SK-N-SH treated with all-trans-retinoic acid at 6 μM for 48 hours (cell line): ENCODE results near the gene APOH.

Experiments used
- ATAC-seq: fragments of 200-7000 bp; cut with Tn5 transposase; 3 replicates; pipeline ENCODE4 v1.9.1; 2020; ENCODE audit warnings: mild to moderate bottlenecking, moderate library complexity
- BACH2 ChIP-seq: fragments of 250-450 bp; sonication (Bioruptor Pico); IDR thresholded peaks from 2 replicates; pipeline ENCODE4 v1.9.0; 2021; ENCODE audit warnings: mild to moderate bottlenecking, borderline replicate concordance
- CSDC2 ChIP-seq: fragments of 250-450 bp; sonication (Bioruptor Pico); IDR thresholded peaks from 2 replicates; pipeline ENCODE4 v1.5.0; 2020; ENCODE audit warnings: mild to moderate bottlenecking, moderate library complexity
- ESRRG ChIP-seq: fragments of 250-450 bp; sonication (Bioruptor Pico); IDR thresholded peaks from 2 replicates; pipeline ENCODE4 v1.6.1; 2021; ENCODE audit warnings: mild to moderate bottlenecking
- GLIS3 ChIP-seq: fragments of 250-450 bp; sonication (Bioruptor Pico); IDR thresholded peaks from 2 replicates; pipeline ENCODE4 v1.5.0; 2020; ENCODE audit warnings: mild to moderate bottlenecking, moderate library complexity
- ISL1 ChIP-seq: fragments of 250-450 bp; sonication (Bioruptor Pico); IDR thresholded peaks from 2 replicates; pipeline ENCODE4 v2.1.2; 2022; ENCODE audit warnings: mild to moderate bottlenecking, moderate library complexity
- PPARA ChIP-seq: fragments of 250-450 bp; sonication (Bioruptor Pico); IDR thresholded peaks from 2 replicates; pipeline ENCODE4 v1.5.0; 2020; ENCODE audit warnings: mild to moderate bottlenecking, borderline replicate concordance
- RARB ChIP-seq: fragments of 250-450 bp; sonication (Bioruptor Pico); IDR thresholded peaks from 2 replicates; pipeline ENCODE4 v1.8.0; 2021; ENCODE audit warnings: mild to moderate bottlenecking, moderate library complexity
- SNAI2 ChIP-seq: fragments of 250-450 bp; sonication (Bioruptor Pico); IDR thresholded peaks from 2 replicates; pipeline ENCODE4 v1.5.0; 2020; ENCODE audit warnings: mild to moderate bottlenecking, moderate library complexity
- TCF4 ChIP-seq: fragments of 250-450 bp; sonication (Bioruptor Pico); IDR thresholded peaks from 2 replicates; pipeline ENCODE4 v1.8.0; 2021; ENCODE audit warnings: mild to moderate bottlenecking, moderate library complexity, borderline replicate concordance
- TOX ChIP-seq: fragments of 250-450 bp; sonication (Bioruptor Pico); IDR thresholded peaks from 2 replicates; pipeline ENCODE4 v1.8.0; 2021; ENCODE audit warnings: mild to moderate bottlenecking, moderate library complexity, borderline replicate concordance
- TSHZ2 ChIP-seq: fragments of 250-450 bp; sonication (Bioruptor Pico); IDR thresholded peaks from 2 replicates; pipeline ENCODE4 v1.5.0; 2020; ENCODE audit warnings: mild to moderate bottlenecking, moderate library complexity
- ZC3H10 ChIP-seq: fragments of 250-450 bp; sonication (Bioruptor Pico); IDR thresholded peaks from 2 replicates; pipeline ENCODE4 v1.5.1; 2021; ENCODE audit warnings: mild to moderate bottlenecking, moderate library complexity
- ZFP3 ChIP-seq: fragments of 250-450 bp; sonication (Bioruptor Pico); IDR thresholded peaks from 2 replicates; pipeline ENCODE4 v1.5.0; 2020; ENCODE audit warnings: mild to moderate bottlenecking, moderate library complexity
- ZFP30 ChIP-seq: fragments of 450-650 bp; formaldehyde crosslinking; IDR thresholded peaks from 2 replicates; pipeline ENCODE4 v1.5.0; 2022; ENCODE audit warnings: mild to moderate bottlenecking, moderate library complexity
- ZNF565 ChIP-seq: fragments of 450-650 bp; formaldehyde crosslinking; conservative IDR thresholded peaks from 2 replicates; pipeline ENCODE4 v1.5.0; 2020; ENCODE audit warnings: low read depth, mild to moderate bottlenecking, moderate library complexity
- ZNF70 ChIP-seq: fragments of 450-650 bp; formaldehyde crosslinking; IDR thresholded peaks from 2 replicates; pipeline ENCODE4 v1.5.0; 2020; ENCODE audit warnings: mild to moderate bottlenecking, moderate library complexity
- ZNF8 ChIP-seq: fragments of 450-650 bp; formaldehyde crosslinking; IDR thresholded peaks from 2 replicates; pipeline ENCODE4 v1.5.0; 2020; ENCODE audit warnings: mild to moderate bottlenecking, moderate library complexity
- TF ChIP-seq, protein P1 (sequence below): fragments of 250-450 bp; sonication (Bioruptor Pico); IDR thresholded peaks from 2 replicates; pipeline ENCODE4 v1.8.0; 2021; ENCODE audit warnings: low read depth, mild to moderate bottlenecking, moderate library complexity, borderline replicate concordance
- TF ChIP-seq, protein P2 (sequence below): fragments of 250-450 bp; sonication (Bioruptor Pico); IDR thresholded peaks from 2 replicates; pipeline ENCODE4 v1.5.1; 2020; ENCODE audit warnings: low read depth, mild to moderate bottlenecking, moderate library complexity
- TF ChIP-seq, protein P3 (sequence below): fragments of 250-450 bp; sonication (Bioruptor Pico); IDR thresholded peaks from 2 replicates; pipeline ENCODE4 v1.5.1; 2021; ENCODE audit warnings: mild to moderate bottlenecking, moderate library complexity
- TF ChIP-seq, protein P4 (sequence below): fragments of 250-450 bp; sonication (Bioruptor Pico); IDR thresholded peaks from 2 replicates; pipeline ENCODE4 v1.8.0; 2020; ENCODE audit warnings: mild to moderate bottlenecking, moderate library complexity, borderline replicate concordance

APOH gene

GRCh38 chr17:66171692-66172091, 57.5 kb downstream of the APOH start:
- ATAC-seq: no peak
- TF ChIP-seq TOX: no peak
- TF ChIP-seq ESRRG (CRISPR knock-in tag): no peak
- TF ChIP-seq CSDC2: no peak
- TF ChIP-seq, protein P1, sequence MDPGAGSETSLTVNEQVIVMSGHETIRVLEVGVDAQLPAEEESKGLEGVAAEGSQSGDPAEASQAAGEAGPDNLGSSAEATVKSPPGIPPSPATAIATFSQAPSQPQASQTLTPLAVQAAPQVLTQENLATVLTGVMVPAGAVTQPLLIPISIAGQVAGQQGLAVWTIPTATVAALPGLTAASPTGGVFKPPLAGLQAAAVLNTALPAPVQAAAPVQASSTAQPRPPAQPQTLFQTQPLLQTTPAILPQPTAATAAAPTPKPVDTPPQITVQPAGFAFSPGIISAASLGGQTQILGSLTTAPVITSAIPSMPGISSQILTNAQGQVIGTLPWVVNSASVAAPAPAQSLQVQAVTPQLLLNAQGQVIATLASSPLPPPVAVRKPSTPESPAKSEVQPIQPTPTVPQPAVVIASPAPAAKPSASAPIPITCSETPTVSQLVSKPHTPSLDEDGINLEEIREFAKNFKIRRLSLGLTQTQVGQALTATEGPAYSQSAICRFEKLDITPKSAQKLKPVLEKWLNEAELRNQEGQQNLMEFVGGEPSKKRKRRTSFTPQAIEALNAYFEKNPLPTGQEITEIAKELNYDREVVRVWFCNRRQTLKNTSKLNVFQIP (CRISPR knock-in tag): no peak
- TF ChIP-seq ZFP30 (CRISPR knock-in tag): no peak
- no peak for TF ChIP-seq ZNF70
- TF ChIP-seq, protein P2, sequence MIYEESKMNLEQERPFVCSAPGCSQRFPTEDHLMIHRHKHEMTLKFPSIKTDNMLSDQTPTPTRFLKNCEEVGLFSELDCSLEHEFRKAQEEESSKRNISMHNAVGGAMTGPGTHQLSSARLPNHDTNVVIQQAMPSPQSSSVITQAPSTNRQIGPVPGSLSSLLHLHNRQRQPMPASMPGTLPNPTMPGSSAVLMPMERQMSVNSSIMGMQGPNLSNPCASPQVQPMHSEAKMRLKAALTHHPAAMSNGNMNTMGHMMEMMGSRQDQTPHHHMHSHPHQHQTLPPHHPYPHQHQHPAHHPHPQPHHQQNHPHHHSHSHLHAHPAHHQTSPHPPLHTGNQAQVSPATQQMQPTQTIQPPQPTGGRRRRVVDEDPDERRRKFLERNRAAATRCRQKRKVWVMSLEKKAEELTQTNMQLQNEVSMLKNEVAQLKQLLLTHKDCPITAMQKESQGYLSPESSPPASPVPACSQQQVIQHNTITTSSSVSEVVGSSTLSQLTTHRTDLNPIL (CRISPR knock-in tag): no peak
- no peak for TF ChIP-seq ZC3H10 (CRISPR knock-in tag)
- TF ChIP-seq, protein P3, sequence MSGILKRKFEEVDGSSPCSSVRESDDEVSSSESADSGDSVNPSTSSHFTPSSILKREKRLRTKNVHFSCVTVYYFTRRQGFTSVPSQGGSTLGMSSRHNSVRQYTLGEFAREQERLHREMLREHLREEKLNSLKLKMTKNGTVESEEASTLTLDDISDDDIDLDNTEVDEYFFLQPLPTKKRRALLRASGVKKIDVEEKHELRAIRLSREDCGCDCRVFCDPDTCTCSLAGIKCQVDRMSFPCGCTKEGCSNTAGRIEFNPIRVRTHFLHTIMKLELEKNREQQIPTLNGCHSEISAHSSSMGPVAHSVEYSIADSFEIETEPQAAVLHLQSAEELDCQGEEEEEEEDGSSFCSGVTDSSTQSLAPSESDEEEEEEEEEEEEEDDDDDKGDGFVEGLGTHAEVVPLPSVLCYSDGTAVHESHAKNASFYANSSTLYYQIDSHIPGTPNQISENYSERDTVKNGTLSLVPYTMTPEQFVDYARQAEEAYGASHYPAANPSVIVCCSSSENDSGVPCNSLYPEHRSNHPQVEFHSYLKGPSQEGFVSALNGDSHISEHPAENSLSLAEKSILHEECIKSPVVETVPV (CRISPR knock-in tag): no peak
- TF ChIP-seq ZNF8 (CRISPR knock-in tag): no peak
- no peak for TF ChIP-seq TCF4 (CRISPR knock-in tag)
- no peak for TF ChIP-seq ZFP3
- no peak for TF ChIP-seq TSHZ2 (CRISPR knock-in tag)
- no peak for TF ChIP-seq ISL1 (CRISPR knock-in tag)
- TF ChIP-seq PPARA: no peak
- no peak for TF ChIP-seq ZNF565 (CRISPR knock-in tag)
- no peak for TF ChIP-seq RARB (CRISPR knock-in tag)
- no peak for TF ChIP-seq GLIS3 (CRISPR knock-in tag)
- no peak for TF ChIP-seq BACH2 (CRISPR knock-in tag)
- no peak for TF ChIP-seq SNAI2 (CRISPR knock-in tag)

- ATAC-seq: no peak
- TF ChIP-seq PPARA: no peak
- TF ChIP-seq TSHZ2 (CRISPR knock-in tag): no peak
- TF ChIP-seq ZNF70: no peak
- TF ChIP-seq ZC3H10 (CRISPR knock-in tag): no peak
- TF ChIP-seq ZFP3: no peak
- TF ChIP-seq ZNF565 (CRISPR knock-in tag): no peak
- no peak for TF ChIP-seq ZFP30 (CRISPR knock-in tag)
- TF ChIP-seq TOX: no peak
- TF ChIP-seq, protein P4, sequence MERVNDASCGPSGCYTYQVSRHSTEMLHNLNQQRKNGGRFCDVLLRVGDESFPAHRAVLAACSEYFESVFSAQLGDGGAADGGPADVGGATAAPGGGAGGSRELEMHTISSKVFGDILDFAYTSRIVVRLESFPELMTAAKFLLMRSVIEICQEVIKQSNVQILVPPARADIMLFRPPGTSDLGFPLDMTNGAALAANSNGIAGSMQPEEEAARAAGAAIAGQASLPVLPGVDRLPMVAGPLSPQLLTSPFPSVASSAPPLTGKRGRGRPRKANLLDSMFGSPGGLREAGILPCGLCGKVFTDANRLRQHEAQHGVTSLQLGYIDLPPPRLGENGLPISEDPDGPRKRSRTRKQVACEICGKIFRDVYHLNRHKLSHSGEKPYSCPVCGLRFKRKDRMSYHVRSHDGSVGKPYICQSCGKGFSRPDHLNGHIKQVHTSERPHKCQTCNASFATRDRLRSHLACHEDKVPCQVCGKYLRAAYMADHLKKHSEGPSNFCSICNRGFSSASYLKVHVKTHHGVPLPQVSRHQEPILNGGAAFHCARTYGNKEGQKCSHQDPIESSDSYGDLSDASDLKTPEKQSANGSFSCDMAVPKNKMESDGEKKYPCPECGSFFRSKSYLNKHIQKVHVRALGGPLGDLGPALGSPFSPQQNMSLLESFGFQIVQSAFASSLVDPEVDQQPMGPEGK (CRISPR knock-in tag): no peak
Observed at GRCh38 chr17:66171172-66171571, 58.0 kb downstream of the APOH start.
